ENCODE measurements around the gene KCND1. TPM values are rescaled to one million over a fixed set of nuclear protein-coding genes. Genes with fewer than 3 reads are reported as not detected.

The KCND1 gene
- total RNA-seq, 4 donors from 2014 or later, result 0.35 to 5.8 (median 1.7) TPM

GRCh38 chrX:49001521-49002090 is 30.0 kb upstream of the KCND1 start:
- Histone ChIP-seq H3K4me1 (peaks cover 0 to 7% (median 0%) of the 10 kb centered on the region in 4 donors), H3K27ac (peak overlapping the region; percentile 78 to 90 (median 82)), H3K36me3 (peaks cover 0 to 18% (median 0%) of the 10 kb centered on the region in 3 donors), H3K9me3 (no peaks in the 10 kb centered on the region), H3K27me3 (no peaks in the 10 kb centered on the region), H3K4me3 (peak overlapping the region; percentile 57 to 72 (median 70))
- TF ChIP-seq POLR2A (IDR thresholded peaks at IDR 0.05), result no peak
- no peak for TF ChIP-seq CTCF (IDR thresholded peaks at IDR 0.05)
- DNase-seq, result peak in 2 of 3 donors; percentile 28 to 53

GRCh38 chrX:49000636-49001035 is 29.0 kb upstream of the KCND1 start:
- H3K4me3 ChIP-seq, result no peak overlapping the region
- no peaks in the 10 kb centered on the region for H3K9me3 ChIP-seq
- H3K27me3 ChIP-seq, result no peaks in the 10 kb centered on the region
- H3K27ac ChIP-seq, result no peak overlapping the region
- peaks cover 0 to 7% (median 0%) of the 10 kb centered on the region in 4 donors for H3K4me1 ChIP-seq
- TF ChIP-seq CTCF (IDR thresholded peaks at IDR 0.05) (no peak), POLR2A (IDR thresholded peaks at IDR 0.05) (no peak)
- peaks cover 0 to 24% (median 0%) of the 10 kb centered on the region in 3 donors for H3K36me3 ChIP-seq
- no peak for DNase-seq

GRCh38 chrX:48999030-48999429 is 27.4 kb upstream of the KCND1 start:
- TF ChIP-seq CTCF (IDR thresholded peaks at IDR 0.05) (no peak), POLR2A (IDR thresholded peaks at IDR 0.05) (no peak)
- Histone ChIP-seq H3K27me3 (no peaks in the 10 kb centered on the region), H3K36me3 (peaks cover 0 to 24% (median 0%) of the 10 kb centered on the region in 3 donors), H3K27ac (no peak overlapping the region), H3K4me3 (no peak overlapping the region), H3K4me1 (peaks cover 0 to 7% (median 0%) of the 10 kb centered on the region in 4 donors), H3K9me3 (no peaks in the 10 kb centered on the region)
- no peak for DNase-seq

GRCh38 chrX:48998391-48998790 is 26.7 kb upstream of the KCND1 start:
- no peak for DNase-seq
- no peak for TF ChIP-seq CTCF (IDR thresholded peaks at IDR 0.05)
- TF ChIP-seq POLR2A (IDR thresholded peaks at IDR 0.05), result no peak
- H3K4me3 ChIP-seq, result no peak overlapping the region
- peaks cover 0 to 24% (median 0%) of the 10 kb centered on the region in 3 donors for H3K36me3 ChIP-seq
- no peak overlapping the region for H3K27ac ChIP-seq
- no peaks in the 10 kb centered on the region for H3K27me3 ChIP-seq
- H3K9me3 ChIP-seq, result no peaks in the 10 kb centered on the region
- peaks cover 0 to 7% (median 0%) of the 10 kb centered on the region in 4 donors for H3K4me1 ChIP-seq

GRCh38 chrX:48997865-48998264 is 26.2 kb upstream of the KCND1 start:
- H3K4me3 ChIP-seq, result no peak overlapping the region
- H3K27me3 ChIP-seq, result no peaks in the 10 kb centered on the region
- H3K9me3 ChIP-seq, result no peaks in the 10 kb centered on the region
- no peak for TF ChIP-seq POLR2A (IDR thresholded peaks at IDR 0.05)
- no peak for TF ChIP-seq CTCF (IDR thresholded peaks at IDR 0.05)
- H3K36me3 ChIP-seq, result peaks cover 0 to 24% (median 0%) of the 10 kb centered on the region in 3 donors
- DNase-seq, result no peak
- no peak overlapping the region for H3K27ac ChIP-seq
- peaks cover 0 to 7% (median 0%) of the 10 kb centered on the region in 4 donors for H3K4me1 ChIP-seq

Measured in Peyer's patch (tissue), 4 donors.